GM19193 (cell line): ENCODE results near the gene ETNK1.

Experiments
- POLR2A ChIP-seq: IDR thresholded peaks from 4 replicates; pipeline ENCODE4 v1.6.1; 2011; ENCODE audit not compliant: insufficient read depth, insufficient read length; ENCODE audit errors: extremely low read depth

The ETNK1 gene

DNA sequence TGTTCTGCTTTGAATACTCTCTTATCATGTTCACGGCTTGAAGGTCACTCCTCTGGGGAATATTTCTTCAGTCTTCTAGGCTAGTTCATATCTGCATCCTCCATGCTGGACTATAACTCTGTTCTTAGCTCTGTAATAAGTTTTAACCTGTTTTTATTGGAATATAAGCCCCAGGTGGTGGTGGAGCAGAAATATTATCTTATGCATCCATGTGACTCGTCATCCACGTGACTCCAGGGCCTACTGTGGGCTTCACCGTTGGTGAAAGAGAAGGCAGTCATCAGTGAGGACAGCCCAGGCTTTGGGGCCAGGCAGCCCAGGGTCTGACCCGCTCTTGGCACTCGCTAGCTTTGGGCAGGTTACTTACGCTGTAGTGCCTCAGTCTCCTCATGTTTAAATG lies 87.1 kb downstream of the ETNK1 start:
- no peak for TF ChIP-seq POLR2A

DNA sequence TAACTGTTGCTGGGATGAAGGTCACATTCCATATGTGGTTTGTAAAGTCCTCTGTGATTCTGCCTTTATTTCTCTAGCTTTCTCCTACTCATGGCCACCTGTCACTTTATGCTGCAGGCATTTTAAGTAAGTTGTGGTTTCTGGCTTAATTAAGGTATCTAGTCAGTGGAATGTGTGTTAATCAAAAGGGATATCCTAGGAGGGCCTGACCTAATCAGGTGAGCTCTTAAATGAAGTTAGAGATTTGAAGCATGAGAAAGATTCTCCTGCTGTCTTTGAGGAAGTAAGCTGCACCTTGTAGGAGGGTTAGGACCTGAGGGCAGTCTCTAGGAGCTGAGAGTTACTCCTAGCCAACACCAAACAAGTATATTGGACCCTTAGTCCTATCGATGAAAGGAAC lies 90.3 kb downstream of the ETNK1 start:
- no peak for TF ChIP-seq POLR2A

DNA sequence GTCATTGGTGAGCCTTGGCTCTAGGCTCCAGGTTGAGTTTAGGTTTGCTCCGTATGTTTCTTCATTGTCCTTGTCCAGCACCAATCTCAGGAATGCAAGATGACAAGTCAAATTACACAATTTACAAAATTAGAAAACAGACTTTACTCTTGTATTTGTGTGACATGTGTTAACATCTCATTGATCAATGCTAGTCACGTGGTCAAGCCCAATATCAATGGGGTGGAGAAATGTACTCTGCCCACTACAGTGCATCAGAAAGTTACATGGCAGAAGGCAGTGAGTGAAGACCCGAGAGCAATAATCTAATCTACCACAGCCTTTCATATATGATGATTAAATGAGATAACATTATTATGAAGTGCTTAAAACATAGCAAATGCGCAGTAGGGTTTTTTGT lies 94.8 kb downstream of the ETNK1 start:
- TF ChIP-seq POLR2A, result no peak

DNA sequence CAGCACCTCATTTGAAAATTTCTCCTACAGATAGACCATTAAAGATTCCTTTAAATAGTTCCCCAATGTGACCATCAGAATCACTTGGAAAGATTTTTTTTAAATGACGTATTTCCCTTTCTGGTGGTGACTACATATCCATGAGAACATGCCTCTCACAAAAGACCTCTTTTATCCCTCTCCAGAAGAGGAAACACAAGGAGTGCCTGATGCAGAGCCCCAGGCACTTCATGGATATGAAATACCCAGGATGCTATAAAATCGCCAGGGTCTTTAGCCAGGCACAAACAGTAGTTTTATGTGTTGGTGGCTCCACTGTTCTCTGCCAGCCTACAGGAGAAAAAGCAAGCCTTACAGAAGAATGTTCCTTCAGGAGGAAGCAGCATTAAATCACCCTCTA lies 97.1 kb downstream of the ETNK1 start:
- no peak for TF ChIP-seq POLR2A

DNA sequence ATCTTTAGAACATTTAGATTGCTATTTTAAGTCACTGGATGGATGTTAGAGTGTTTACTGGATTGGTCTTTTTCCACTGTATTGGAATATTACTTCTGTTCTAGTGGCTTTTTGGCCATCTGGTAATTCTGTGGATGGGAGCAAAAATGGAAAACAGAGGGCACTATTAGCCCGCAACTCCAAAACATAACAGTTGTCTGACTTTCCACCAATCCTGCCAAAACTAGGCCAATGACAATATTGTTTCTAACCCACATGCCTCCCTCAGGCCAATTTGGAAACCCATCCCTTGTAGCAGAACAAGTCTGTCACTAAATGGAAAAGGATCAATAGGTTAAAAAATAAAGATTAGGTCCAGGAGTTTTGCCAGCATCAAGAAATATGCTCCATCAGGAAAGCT lies 97.8 kb downstream of the ETNK1 start:
- no peak for TF ChIP-seq POLR2A

DNA sequence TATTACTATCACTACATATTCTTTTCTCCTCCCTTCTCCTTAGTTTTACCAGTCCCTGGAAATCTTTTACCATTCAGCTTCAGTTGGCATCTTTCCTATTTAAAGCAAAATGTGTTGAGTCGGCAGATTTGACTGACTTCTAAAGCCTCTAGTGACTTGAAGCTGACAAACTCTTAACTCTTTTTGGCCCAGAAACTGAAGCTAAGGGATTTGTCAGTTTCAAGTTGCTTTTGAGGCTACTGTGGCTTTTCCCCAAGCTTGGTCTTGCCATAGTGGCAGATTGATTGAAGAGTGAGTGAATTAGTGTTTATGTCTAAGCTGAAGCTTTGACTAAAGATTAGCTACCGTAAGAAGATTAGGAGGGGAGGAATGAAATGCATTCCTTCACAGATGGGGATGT lies 104.0 kb downstream of the ETNK1 start:
- no peak for TF ChIP-seq POLR2A

DNA sequence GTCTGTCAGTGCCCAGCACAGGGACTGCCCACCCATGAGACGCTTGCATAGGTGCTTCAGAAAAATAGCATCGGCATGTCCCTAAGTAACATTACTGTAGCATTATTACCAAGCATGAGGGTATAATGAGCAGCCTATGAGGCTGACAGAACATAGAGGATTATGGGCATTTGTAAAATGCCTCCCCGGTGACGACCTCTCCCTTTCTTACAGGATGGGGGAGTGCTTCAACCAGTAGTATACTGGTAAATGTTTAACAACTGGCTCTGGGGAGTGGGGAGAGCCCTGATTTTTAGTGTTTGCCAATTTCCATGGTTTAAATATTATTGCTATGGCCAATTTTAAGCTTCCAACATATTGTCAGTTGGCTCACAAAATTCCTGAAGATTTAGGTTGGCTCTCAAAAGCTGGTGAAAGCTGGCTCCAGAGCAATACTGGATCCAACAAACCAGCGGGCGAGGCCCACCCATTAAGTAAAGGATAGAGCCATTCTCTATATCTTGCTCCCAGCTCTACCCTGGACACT lies 104.5 kb downstream of the ETNK1 start:
- TF ChIP-seq POLR2A, result no peak

DNA sequence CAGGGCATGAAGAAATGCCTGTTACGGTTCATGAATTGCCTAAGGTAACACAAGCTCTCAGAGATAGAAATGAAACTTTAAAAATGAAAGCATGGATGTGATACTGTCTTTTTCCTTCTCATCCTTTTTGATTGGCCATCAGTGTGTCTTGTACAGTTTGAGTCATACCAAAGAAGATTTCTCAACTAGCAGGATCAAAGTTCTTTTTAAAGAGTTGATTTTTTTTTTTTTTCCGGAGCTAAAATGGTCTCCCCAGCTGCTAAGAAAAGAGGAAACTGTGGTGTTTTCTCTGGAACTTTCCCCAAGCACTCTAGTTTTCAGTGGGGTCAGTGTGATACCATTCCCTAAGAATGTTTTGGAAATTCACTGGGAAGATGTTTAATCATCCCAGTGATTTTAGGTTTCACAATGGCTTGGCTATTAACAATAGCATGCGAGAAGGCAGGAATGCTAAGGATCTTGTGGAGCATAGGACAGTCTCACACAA lies 105.0 kb downstream of the ETNK1 start:
- no peak for TF ChIP-seq POLR2A

DNA sequence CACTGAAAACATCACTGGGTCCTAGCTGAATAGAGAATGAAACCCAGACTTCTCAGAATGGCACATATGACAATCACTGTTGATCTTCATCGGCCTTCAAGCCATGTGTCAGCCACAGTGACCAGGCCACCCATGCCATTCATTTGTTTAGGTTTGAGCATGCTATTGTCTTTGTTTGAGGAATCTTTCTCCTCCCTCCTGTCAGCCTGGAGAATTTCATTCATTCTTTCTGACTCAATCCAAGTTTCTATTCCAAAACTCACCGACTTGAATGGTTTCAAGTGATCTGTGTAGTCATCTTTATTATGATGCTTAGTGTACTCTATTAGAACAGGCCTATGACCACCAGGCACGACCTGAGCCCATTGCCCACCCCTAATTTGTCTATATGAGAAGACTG lies 106.3 kb downstream of the ETNK1 start:
- TF ChIP-seq POLR2A, result no peak

DNA sequence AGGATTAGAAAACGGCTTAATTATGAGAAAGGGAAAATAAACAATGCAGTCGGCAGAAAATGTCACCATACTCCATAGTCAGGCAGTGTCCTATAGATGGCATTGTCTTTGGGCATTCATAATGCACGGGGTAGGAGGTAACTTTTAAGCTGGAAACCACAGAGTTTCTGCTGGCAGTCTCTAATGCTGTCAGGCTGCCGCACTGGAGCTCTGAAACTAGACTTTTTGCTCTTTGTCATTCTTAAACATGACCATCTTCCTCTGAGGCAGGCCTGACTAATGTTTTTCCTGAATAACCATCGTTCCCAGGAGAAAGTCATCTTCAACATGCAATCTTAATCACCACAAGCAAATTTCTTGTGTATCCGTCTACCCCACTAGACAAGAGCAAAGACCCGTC lies 108.8 kb downstream of the ETNK1 start:
- TF ChIP-seq POLR2A, result no peak

DNA sequence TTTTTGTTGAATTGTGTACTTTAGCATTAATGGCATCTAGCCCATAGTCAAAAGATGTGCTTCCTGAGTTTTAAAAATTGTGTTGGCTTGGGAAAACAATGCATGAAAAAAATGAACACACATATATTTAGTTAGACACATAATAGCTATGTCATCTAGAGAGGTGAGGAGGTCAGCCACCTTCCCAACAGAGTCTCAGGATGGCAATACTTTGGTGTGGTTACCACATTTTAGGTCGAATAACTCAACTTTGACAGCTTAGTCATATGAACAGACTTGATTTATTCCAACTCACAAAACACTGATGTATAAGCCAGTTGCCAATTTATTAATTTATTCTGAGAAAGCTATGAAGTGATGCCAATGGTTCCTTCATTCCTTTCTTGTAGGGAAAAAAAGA lies 114.0 kb downstream of the ETNK1 start:
- TF ChIP-seq POLR2A, result no peak
